ENCODE measurements around the gene PCID2.

The PCID2 gene

DNA sequence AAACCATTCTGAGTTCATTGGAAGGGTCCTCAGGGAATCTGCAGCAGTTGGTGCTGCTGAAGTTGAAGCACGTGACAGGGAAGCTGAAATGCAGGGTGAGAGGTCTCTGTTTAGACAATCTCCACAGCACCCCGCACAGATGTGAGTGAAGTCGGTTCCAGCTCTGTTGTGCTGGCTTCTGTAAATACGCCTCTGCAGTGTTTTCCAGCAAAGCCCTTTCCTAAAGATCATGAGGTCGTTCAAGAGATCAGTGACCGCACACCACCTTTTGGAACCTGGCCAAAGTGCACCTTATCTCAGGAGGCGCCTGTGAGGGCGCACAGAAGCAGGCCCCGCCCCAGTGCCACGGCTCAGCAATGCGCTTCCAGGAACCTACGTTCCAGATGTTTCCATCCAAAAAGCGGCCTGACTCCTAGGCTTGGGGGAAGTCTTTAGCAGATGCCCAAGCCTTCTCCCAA, 11.7 kb upstream of the PCID2 start:
- no peak for DNase-seq (ENCODE audit: low spot score)
- in situ Hi-C loops (cut with MboI; ENCODE audit: low sequenced_read_pairs, unreplicated experiment) = no loop called here
- TF ChIP-seq, protein P1, sequence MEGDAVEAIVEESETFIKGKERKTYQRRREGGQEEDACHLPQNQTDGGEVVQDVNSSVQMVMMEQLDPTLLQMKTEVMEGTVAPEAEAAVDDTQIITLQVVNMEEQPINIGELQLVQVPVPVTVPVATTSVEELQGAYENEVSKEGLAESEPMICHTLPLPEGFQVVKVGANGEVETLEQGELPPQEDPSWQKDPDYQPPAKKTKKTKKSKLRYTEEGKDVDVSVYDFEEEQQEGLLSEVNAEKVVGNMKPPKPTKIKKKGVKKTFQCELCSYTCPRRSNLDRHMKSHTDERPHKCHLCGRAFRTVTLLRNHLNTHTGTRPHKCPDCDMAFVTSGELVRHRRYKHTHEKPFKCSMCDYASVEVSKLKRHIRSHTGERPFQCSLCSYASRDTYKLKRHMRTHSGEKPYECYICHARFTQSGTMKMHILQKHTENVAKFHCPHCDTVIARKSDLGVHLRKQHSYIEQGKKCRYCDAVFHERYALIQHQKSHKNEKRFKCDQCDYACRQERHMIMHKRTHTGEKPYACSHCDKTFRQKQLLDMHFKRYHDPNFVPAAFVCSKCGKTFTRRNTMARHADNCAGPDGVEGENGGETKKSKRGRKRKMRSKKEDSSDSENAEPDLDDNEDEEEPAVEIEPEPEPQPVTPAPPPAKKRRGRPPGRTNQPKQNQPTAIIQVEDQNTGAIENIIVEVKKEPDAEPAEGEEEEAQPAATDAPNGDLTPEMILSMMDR (IDR thresholded peaks at IDR 0.05; ENCODE audit: borderline replicate concordance, control extremely low read depth, extremely low read depth, insufficient read depth, missing control alignments) = no peak

DNA sequence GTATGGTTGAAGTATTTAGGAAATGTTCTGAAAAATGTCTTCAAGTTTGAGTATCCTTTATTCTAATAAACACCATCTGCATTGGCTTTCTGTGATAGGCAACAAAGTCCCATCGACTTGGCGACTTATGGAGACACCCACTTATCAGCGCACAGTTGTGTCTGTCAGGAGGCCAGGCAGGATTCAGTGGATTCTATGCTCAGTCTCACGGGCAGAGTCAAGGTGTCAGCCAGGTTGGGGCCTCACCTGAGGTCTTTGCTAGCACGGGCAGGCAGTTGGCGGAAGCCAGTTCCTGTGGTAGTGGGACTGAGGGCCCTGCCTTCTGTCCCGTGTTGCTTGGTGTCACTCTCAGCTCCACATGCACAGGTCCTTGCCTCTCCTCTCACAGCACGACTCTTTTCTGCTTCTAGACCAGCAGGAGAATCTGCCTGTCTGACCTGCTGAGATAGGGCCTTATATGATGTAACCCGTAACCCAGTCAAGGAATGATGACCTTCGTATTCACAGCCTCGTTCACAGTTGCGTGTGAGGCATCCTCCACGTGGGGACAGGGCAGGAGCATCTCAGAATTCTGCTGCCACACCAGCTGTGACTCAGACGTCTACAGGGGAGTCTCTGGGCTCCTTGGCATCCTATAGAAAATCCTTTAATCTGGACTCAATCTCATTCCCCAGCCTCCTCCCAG, 10.9 kb upstream of the PCID2 start:
- no peak for DNase-seq (ENCODE audit: low spot score)
- TF ChIP-seq, protein P1 (IDR thresholded peaks at IDR 0.05; ENCODE audit: borderline replicate concordance, control extremely low read depth, extremely low read depth, insufficient read depth, missing control alignments) = no peak
- in situ Hi-C loops (cut with MboI; ENCODE audit: low sequenced_read_pairs, unreplicated experiment) = no loop called here

DNA sequence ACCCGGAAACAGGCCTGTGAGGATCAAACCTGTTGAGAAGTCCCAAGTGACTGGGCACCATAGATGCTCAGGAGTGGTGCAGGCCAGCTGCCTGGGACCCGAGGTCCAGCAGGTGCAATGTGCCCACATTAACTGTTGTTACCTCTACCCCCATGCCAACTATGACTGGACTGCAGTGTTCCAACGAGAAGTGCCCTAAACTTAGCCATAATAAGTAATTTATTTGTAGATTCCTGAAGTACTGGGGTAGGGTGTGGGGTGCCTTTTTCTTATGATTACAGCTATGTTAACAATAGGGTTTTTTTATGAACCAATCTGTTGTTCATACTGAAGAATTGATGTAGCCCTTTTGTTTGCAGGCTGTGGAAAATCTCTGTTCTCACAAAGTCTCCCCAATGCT, 10.1 kb upstream of the PCID2 start:
- in situ Hi-C loops (cut with MboI; ENCODE audit: low sequenced_read_pairs, unreplicated experiment) = no loop called here
- TF ChIP-seq, protein P1 (IDR thresholded peaks at IDR 0.05; ENCODE audit: borderline replicate concordance, control extremely low read depth, extremely low read depth, insufficient read depth, missing control alignments) = no peak
- no peak for DNase-seq (ENCODE audit: low spot score)

DNA sequence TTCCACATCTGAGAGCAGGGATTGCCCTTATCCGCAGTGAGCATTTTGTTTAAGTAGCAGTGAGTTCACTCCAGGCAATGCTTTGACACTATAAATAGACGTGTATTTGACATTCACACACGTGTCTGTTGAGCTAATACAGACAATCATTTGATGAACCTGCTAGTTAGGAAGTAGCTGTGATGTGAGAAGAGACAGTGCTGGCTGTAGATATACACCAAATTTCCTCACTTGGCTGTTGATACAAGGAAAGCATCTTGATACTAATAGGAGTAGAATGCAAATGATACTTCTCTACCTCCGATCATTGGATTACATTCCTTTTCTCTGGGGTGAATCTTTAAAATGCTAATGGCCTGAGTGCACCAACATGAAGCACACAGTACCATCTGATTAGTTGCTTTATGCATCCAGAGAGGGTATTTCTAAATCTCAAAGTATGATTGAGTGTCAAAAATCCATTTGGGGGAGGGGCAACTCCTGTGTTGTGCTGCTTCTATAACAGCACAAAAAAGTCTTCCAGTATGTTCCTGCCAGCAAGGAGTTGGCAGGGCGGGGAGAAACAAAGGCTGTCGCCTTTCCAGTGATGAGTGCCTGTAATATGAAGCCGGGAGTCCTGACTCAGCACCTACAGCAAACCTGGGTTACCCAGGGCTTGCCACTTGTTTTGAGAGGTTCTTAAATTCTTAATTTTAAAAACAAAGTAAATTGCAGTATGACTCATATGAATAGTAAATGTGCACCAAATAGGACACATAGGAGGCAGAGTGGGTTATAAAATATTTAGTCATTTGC, 8.0 kb upstream of the PCID2 start:
- no peak for DNase-seq (ENCODE audit: low spot score)
- TF ChIP-seq, protein P1 (IDR thresholded peaks at IDR 0.05; ENCODE audit: borderline replicate concordance, control extremely low read depth, extremely low read depth, insufficient read depth, missing control alignments) = no peak
- in situ Hi-C loops (cut with MboI; ENCODE audit: low sequenced_read_pairs, unreplicated experiment) = no loop called here

DNA sequence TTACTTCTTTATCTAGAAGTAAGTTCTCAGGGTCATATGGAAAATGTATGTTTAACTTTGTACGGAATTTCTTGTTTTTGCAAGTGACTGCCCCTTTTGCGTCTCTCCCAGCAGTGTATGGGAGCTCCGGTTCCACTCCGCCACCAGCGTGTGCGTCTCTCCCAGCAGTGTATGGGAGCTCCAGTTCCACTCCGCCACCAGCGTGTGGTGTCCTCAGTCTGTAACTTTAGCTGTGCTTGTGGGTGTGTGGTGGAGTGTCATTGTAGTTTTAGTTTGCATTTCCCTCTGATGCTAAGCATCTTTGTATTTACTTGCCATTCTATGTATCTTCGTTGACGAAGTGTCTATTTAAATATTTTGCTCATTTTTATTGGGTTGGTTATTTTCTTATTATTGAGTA, 3.3 kb upstream of the PCID2 start:
- TF ChIP-seq, protein P1 (IDR thresholded peaks at IDR 0.05; ENCODE audit: borderline replicate concordance, control extremely low read depth, extremely low read depth, insufficient read depth, missing control alignments) = no peak
- no peak for DNase-seq (ENCODE audit: low spot score)
- in situ Hi-C loops (cut with MboI; ENCODE audit: low sequenced_read_pairs, unreplicated experiment) = no loop called here

DNA sequence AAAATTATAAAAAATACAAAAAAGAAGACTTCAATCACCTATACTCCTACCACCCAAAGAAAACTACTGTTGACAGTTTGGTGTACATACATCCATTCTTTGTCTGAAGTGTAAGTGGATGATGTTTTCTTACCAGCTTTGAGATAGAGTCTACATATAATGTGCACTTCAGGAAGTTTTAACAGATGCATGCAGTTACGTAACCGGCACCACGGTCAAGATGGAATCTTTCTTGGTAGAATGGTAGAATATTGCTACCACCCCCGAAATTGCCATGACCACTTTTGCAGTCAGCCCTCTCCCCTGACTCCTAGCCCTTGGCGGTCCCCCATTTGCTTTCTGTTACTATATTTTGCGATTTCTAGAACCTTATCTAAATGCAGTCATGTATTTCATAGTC, 2.4 kb upstream of the PCID2 start:
- DNase-seq (ENCODE audit: low spot score) = no peak
- in situ Hi-C loops (cut with MboI; ENCODE audit: low sequenced_read_pairs, unreplicated experiment) = no loop called here
- TF ChIP-seq, protein P1 (IDR thresholded peaks at IDR 0.05; ENCODE audit: borderline replicate concordance, control extremely low read depth, extremely low read depth, insufficient read depth, missing control alignments) = no peak

Measured in GM13976 (cell line).